Right lobe of liver (tissue), 4 donors: ENCODE data around the gene PIK3R5.

Source experiments
- POLR2A ChIP-seq: fragments of 450-650 bp; IDR thresholded peaks from one replicate; pipeline ENCODE4 v1.6.1; 2017; ENCODE audit warnings: antibody characterized with exemption, mild to moderate bottlenecking
- TF ChIP-seq, protein P1 (sequence below), 4 donors: fragments of 200-600 bp in 3 of 4; fragments of 450-650 bp in 1 of 4; IDR thresholded peaks; one replicate each; pipeline versions ENCODE4 v1.5.1 to v1.8.0; 2016 to 2022; ENCODE audit warnings: antibody characterized with exemption in 4 of 4, mild to moderate bottlenecking in 2 of 4
- donor health status: DM: no; HTN: no; CAD: no.
- donor health status: DM: no; HTN: no; CAD: no.
- donor health status: DM: no; HTN: yes; CAD: no.

DNA sequence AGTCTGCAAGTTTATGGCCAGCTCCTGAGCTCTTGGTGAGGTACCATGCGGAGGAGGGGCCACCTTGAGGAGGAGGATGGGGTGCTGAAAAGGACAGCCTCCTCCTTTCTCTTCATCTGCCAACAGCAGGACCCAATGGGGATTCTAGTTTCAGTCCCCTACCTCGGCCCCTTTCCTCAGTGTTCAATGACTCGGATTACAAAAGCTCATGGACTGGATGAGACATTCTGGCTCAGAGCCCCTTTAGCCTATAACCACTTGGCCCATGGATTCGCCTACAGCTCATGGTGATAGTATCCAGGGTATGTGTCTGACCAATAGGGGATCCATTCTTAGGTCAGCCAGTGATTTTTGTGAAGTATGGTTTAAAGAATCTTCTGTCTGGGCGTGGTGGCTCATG, 89.5 kb downstream of the PIK3R5 start:
- TF ChIP-seq, protein P1, sequence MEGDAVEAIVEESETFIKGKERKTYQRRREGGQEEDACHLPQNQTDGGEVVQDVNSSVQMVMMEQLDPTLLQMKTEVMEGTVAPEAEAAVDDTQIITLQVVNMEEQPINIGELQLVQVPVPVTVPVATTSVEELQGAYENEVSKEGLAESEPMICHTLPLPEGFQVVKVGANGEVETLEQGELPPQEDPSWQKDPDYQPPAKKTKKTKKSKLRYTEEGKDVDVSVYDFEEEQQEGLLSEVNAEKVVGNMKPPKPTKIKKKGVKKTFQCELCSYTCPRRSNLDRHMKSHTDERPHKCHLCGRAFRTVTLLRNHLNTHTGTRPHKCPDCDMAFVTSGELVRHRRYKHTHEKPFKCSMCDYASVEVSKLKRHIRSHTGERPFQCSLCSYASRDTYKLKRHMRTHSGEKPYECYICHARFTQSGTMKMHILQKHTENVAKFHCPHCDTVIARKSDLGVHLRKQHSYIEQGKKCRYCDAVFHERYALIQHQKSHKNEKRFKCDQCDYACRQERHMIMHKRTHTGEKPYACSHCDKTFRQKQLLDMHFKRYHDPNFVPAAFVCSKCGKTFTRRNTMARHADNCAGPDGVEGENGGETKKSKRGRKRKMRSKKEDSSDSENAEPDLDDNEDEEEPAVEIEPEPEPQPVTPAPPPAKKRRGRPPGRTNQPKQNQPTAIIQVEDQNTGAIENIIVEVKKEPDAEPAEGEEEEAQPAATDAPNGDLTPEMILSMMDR (IDR thresholded peaks at IDR 0.05): no peak
- TF ChIP-seq POLR2A: no peak
